IPS DF 6.9 (cell line): Measurements from ENCODE around the gene TASOR.

Experiments
- DNase-seq: peaks from one replicate; pipeline ENCODE4 v3.0.0-alpha.2; 2013; ENCODE audit warnings: low read depth, low spot score
- H3K27ac ChIP-seq: one replicate; pipeline ENCODE4 v1.5.1; 2013; ENCODE audit warnings: low read length, control low read depth
- H3K27me3 ChIP-seq: 2 replicates; pipeline ENCODE4 v1.6.1; 2013; ENCODE audit warnings: mild to moderate bottlenecking, low read length; ENCODE audit not compliant: control insufficient read depth, insufficient read depth
- H3K36me3 ChIP-seq: 2 replicates; pipeline ENCODE4 v1.6.1; 2013; ENCODE audit warnings: low read length; ENCODE audit not compliant: control insufficient read depth, insufficient read depth
- H3K4me1 ChIP-seq: 2 replicates; pipeline ENCODE4 v1.6.1; 2013; ENCODE audit warnings: low read length; ENCODE audit not compliant: control insufficient read depth, insufficient read depth
- H3K4me3 ChIP-seq: 2 replicates; pipeline ENCODE4 v1.5.1; 2013; ENCODE audit warnings: mild to moderate bottlenecking, low read length
- H3K9me3 ChIP-seq: 2 replicates; pipeline ENCODE4 v1.6.1; 2013; ENCODE audit warnings: low read length, inconsistent platforms; ENCODE audit not compliant: control insufficient read depth, insufficient read depth
- WGBS: extraction: QIAGEN DNeasy Blood & Tissue Kit; methylation state at CpG from one replicate; pipeline ENCODE4 v1.1.7; 2013; ENCODE audit warnings: mixed read lengths, missing lambda C conversion rate; ENCODE audit not compliant: insufficient read length, insufficient coverage; 5-methylcytosine and 5-hydroxymethylcytosine counted together

Gene TASOR

DNA sequence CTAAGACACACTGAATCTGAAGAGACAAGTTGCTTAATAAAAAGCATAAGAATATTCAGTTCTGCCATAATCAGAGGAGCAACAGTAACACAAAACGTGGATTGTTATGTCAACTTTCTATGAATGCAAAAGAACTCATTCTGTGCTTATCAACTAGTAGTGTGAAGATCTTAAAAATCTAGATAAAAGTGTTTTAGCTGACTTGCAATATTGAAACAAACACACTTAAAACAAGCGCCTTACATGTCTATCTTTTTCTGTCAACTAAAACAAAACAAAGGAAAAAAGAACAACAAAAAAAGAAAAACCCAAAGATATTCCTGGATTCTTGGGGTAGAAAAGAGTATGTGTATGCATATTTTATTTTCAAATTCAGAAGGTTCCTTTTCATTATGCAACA, 37.7 kb downstream of the TASOR start:
- no CpG with 5 or more reads among the region's 2 CpGs for WGBS

DNA sequence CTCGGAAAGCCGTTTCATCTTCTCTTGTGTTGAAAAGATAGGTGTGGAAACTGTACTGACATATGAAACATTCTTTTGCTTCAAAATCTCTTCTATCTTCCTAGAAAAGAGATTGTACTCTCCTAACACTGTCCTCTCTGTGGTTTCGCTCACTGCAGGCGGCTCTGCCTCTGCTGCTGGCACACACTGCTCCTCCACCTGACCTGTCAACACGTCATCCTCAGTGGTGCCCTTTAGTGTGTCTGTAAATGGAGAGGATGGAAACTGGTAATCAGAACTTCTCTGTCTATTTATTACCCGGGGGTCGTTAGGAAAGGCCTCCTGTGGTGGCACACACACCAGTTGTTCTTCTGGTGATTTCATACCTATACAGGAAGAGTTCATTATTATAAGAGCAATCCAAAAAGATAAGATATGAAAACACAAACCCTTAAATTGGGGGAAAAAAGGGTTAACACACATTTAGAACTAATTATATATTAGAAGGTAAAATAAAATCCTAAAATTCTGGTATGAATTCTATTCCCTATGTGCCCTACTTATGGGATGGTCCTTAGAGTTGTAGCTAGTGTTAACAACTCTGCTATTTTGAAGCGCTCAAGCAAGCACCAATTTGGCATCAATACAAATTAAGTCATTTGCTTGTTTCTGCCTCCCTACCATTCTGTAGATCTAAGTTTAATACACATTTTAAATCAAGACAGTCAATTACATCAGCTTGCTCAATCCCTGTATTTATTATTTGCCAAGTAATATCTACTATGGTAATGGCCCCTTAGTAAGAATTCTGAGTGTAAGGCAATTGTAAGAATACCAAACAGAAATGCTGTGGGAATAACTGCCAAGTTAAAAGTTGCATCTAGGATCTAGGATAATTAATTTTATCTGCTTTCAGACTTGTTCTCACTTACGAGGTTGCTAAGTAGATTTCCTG, 49.2 kb downstream of the TASOR start:
- no peaks in the 10 kb centered on the region for H3K9me3 ChIP-seq
- WGBS = no CpG with 5 or more reads among the region's 9 CpGs
- DNase-seq = no peak
- H3K27me3 ChIP-seq = no peaks in the 10 kb centered on the region
- no peak overlapping the region for H3K4me3 ChIP-seq
- peaks cover 4% of the 10 kb centered on the region; the same call in 1 of the 2 replicates for H3K36me3 ChIP-seq
- H3K4me1 ChIP-seq = no peaks in the 10 kb centered on the region
- H3K27ac ChIP-seq = no peak overlapping the region

More for the DNA sequence above, 37.7 kb downstream of the TASOR start:
- no peak for DNase-seq
- no peaks in the 10 kb centered on the region for H3K36me3 ChIP-seq
- no peaks in the 10 kb centered on the region for H3K9me3 ChIP-seq
- H3K4me3 ChIP-seq = no peak overlapping the region
- no peaks in the 10 kb centered on the region for H3K4me1 ChIP-seq
- H3K27ac ChIP-seq = no peak overlapping the region
- H3K27me3 ChIP-seq = no peaks in the 10 kb centered on the region
